GM21447 (cell line): ENCODE data around the gene VASH2.
"Not testable (repeated sequence)": the region's sequence is repeated elsewhere in the genome, so short reads cannot be mapped to it uniquely, and the experiment has no call there.

Experiments
- ATAC-seq: cut with Tn5 transposase; IDR thresholded peaks from one replicate; pipeline ENCODE4 v1.9.1; 2021; ENCODE audit not compliant: unreplicated experiment

VASH2 gene

DNA sequence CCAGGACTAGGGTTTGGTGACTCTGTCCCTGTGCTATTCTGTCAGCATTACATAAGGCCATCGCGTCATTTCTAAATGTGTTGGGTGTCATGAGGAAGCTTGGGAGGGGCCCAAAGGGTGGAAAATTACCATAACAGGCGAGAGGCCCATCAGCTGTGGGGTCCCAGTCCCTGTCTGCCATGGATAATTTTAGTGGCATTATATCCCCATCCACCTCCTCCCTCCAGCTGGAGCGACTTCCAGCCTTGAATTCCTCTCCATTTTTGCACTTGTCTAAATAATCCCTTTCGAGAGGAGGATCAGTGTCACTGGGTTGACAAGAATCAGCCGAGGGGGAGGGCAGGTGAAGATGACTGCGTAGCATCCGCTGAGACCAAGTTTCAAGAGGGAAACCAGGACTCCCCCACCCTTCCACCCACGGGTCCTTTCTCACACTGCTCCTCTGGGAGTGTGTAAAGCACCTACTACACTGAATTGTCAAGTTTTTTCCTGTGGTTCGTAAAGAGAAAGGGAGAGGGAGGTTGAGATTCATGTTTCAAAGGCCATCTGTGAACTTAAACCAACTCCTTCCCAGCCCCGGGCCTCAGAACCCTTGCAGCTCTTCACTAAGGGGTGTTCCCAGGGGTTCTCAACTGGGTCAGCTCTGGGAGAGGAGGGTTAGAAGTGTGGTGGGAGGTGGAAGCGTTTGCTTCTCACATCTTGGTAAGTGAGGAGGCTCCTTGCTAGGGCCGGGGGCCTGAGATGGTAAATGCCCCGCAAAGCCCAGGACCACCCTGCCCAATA, 29.2 kb downstream of the VASH2 start:
- ATAC-seq, result peak; percentile 74

DNA sequence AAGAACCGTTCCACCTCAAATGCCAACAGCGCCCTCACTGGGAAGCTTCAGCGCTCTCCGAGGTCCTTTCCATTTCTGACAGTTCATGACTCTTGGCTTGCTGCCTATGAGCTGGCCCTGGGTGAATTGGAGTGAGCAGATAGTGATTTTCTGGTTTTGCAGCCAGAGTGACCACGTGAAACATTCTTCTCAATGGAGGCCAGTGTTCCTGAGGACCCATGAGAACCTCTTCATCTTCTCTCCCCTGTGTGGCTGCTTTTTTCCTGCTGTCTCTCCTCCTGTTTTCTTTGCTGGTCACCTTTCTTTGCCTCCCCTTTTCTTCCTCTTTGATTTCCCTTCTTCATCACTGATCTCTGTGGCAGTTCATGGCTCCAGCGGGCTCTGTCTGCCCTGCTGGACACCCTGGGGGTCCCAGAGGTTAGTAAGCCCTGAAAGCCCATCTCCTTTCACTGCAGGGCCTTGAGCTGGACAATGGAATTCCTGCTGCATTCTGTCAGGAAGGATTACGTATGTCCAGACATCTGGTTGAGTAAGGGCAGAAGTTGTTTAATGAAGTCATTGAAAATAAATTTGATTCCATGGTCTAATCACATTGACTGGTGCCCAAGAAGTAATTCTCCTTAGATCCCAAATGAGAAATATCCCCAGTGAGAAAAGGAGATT, 29.9 kb downstream of the VASH2 start:
- ATAC-seq, result no peak

DNA sequence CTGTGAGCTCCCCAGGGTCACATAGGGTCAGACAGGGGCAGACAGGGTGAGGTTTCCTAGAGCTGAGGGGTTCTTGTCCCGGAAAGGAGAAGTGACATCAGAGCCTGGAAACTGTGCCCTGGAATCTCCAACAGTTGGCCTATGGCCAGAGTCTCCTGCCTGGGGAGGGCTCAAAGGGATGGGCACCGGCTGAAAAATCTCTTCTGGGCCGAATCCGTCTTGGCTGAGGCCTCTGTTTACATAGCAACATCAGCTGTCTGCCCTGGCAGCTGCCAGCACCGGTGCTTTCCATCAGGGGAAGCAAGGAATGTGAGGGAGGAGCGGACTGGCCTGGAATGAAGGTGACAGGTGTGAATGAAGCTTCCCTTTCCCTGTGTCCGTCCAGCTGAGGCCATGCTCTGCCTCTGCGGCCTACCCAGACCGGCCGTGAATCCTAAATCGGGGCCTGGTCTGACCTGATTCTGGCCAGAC, 30.7 kb downstream of the VASH2 start:
- ATAC-seq, result no peak

DNA sequence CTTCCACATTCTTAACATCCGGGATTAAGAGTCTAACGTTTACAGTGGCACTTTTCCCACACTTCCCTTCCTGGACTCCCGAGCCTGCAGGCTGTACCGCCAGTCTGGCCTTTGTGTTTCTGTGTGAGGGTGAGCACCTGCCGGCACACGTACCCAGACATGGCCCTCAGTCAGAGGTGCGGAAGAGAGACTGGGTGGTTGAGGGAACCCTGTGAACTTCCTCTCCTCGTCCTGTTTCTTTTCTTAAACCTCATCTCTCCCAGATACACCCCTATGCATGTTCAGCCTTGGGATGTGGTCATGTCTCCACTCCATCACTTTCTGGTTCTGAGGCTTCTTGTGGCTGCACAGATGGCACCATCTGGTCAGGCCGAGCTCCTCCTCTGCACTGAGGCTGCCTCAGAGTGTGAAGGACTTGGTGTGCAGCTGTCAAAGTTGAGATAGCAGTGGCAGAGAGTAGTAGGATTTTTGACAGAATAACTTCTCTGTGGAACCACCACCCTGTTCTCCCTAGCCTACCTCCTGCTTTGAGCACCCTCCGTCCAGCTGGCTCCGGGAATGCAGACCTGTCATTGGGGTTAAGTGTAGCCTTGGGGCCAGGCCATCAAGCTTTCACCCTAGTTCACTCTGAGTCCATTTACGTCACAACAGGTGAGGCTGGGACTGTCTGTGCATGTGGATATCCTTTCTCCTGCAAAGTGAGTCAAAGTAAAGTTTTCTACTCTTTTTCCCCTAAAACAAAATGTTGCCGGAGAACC, 31.4 kb downstream of the VASH2 start:
- ATAC-seq, result peak; percentile 62

DNA sequence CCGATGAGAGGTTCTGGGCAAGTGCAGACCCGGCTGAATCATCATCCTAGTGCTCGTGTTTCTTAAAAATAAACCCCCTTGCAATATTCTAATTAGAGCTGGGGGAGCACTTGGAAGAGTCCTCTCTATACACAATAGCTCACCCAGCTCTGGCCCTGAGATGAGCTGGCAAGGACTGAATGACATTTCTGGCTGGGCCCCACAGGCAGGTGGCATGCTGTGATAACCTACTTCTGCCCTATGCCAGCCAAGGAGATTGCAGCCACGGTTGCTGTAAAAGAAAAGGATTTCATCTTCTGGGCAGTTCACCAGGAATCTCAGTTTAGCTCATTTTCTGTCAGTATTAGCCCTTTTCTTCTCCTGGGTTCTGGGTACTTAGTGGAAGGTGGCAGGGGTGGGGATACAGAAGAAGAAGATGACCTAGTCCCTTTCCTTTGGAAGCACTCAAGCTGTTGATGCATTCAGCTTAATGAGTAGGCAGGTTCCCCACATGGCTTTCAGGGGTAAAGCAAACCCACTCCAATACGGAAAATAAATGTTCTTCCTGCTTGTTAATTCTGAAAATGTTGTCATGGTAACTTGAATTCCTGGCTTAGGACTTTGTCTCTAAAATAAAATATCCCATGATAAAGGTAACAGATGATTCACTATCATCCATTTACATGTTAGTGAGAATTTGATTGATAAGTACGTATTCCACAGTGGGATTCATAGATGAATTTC, 32.2 kb downstream of the VASH2 start:
- no peak for ATAC-seq

DNA sequence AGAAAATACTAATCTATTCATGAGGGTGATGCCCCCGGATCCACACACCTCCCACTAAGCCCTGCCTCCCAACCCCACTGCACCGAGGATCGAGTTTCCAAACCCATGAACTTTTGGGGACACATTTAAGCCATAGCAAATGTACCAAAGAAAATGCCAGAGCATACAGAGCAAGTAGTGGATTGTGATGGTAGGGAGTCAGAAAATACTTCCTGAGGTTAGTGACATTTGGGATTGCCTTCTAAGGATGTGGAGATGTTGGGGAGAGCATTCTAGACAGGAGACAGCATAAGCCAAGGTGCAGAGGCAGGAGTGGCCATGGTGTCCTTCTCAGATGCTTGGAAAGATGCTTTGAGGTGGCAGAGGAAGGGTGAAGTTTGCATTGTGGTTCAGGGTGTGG, 33.1 kb downstream of the VASH2 start:
- no peak for ATAC-seq

DNA sequence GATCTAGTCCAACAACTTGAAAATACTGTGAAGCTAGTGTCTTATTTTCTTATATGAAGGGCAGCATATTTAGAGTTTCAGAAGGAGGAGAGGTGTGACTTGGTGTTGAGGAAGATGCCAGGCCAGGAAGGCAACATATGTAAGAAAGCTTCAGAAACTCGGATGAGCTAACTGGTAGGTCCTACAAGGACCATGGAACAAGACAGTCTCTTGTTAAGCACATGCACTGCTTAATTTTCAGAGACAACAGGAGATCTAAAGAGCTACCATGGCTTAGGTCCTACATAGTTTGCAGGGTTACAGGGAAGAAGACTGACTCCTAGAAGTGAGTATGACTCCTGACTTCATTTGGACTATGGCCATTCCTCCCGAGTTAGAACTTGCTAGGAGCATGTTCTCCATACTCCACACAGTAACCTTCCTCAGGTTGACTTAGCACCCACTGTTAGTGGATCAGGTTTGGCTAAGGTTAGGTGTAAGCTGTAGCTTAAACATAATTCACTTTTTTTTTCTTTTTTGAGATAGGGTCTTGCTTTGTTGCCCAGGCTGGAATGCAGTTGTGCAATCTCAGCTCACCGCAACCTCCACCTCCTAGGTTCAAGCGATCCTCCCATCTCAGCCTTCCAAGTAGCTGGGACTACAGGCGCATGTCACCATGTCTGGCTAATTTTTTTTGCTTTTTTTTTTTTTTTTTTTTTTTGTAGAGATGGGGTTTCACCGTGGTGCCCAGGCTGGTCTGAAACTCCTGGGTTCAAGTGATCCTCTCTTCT, 34.4 kb downstream of the VASH2 start:
- no peak for ATAC-seq

DNA sequence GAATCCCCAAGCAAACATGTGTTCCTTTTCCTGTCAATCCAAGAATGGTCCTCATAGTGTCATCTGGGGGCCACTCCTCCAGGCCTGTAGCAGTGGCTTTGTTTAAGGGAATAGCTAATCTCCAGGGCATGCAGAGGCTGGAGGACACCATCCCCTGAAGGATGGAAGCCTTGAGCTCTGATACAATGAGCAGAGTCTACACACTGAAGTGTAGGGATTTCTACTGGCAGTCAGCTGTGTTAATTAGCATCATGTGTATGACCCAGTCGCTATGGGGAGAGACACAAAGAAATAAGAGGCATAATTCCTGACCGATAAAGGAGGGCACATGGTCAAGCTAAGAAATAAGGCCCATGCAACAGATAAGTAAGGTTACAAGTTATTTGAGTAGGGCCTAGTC, 36.2 kb downstream of the VASH2 start:
- no peak for ATAC-seq

DNA sequence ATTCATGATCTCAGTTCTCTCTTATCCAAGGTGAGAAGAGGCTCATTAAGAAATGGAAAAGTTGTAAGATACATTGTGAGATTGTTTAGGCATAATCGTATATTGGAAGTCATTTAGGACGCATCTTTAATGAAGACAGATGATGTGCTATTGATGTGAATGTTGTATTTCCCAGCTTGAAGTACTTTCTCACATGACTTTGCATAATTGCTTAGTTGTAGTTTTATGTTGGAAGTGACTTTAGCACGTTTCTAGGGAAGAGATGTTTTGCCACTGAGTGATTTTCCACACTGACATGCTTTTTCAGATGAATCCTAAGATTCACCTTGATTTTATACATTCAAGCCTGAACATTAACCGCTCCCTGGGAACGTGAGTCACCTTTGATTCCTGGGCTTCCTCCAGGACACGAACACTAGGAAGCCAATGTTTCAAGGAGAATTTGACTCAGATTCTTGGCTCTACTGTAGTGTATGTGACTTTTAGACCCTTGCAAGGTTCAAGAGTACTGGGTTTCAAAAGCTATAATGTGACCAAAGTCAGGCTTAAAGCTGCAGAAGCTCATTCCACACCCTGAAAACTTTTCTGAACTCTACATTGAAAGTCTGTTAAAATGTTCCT, 37.5 kb downstream of the VASH2 start:
- ATAC-seq, result no peak

DNA sequence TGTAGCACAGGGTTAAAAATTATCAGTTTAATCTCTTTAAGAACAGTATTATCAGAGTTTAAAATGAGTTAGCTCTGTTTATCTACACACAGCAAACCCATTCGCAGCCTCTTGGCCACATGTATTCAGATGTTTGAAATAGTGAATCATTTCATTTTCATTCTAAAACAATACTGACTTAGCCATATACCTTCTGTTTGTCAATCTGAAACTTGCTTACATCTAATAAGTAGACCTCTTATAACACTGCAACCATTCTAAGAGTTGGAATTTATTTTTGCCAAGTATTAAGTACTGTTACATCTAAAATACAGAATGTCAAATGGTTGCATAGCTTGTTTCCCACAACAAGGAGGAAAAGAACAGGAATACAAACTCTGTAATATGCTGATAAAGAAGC, 39.9 kb downstream of the VASH2 start:
- ATAC-seq, result no peak

DNA sequence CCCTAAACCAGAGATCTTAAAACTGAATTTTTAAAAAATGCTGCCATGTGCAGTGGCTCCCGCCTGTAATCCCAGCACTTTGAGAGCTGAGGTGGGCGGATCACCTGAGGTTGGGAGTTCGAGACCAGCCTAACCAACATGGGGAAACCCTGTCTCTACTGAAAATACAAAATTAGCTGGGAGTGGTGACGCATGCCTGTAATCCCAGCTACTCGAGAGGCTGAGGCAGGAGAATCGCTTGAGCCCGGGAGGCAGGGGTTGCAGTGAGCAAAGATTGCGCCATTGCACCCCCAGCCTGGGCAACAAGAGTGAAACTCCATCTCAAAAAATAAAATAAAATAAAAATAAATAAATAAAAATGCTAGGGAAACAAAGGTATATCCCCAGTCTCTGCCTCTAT, 43.6 kb downstream of the VASH2 start:
- ATAC-seq, result not testable (repeated sequence)

DNA sequence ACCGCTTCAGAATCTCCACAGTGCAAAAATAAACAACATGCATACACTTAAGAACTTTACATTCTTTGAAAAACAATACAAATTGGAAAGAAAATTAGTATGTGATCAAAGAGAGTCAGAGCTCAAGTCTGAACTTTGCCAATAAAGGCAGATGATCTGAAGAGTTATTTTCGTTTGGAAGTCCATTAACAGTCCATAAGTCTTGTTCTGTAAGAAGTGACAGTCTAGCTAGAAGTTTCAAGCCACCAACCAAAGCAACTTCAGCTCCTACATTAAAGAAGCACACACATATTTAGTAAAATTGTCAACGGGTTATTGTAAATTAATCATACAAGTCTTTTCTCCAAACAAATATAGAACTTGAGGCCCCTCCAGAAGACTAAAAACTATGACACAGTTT, 44.6 kb downstream of the VASH2 start:
- ATAC-seq, result no peak

DNA sequence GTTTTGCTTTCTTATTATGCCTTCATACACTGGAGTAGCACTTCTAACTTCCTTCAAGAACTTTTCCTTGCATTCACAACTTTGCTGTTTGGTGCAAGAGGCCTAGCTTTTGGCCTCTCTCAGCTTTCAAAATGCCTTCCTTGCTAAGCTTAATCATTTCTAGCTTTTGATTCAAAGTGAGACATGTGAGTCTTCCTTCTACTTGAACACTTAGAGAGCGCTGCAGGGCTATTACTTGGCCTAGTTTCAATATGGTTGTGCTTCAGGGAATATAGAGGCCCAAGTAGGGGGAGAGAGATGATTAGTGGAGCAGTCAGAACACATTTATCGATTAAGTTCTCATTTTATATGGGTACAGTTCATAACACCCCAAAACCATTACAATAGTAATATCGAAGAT, 52.9 kb downstream of the VASH2 start:
- peak; percentile 77 for ATAC-seq

DNA sequence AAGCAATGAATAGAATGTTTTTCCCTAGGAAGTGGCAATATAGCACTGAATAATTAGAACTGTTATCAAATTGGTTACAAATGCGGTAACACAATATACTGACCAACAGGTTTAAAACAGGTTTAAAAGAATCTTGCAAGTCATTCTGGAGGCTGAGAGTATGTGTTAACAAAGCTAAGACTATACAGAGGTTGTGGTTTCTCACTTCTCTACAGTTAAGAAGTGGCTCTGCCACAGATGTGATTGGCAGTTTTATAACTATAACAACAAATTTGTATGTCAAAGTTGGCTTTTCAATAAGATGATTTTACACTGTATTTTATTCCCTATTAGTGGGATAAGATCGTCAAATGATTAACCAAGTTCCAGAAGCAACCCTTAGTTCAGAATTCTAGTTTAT, 58.2 kb downstream of the VASH2 start:
- ATAC-seq, result peak; percentile 91

DNA sequence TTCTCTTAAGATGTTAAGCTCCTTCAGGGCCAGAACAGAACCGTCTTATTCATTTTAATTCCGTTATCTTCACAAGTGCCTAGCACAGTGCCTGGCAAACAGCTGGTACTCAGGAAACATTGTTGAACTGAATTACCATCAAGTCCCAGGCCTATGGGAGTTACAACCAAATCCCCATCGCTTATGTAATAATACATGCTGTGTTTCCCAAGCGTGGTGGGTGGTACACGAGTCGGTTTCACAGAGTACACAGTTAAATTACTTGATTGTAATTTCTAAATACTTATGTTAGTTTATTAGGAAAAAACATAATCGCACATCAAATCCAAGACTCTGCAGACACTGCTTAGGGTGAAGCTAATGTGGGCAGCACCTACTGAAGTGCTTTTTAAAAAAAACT, 64.3 kb downstream of the VASH2 start:
- no peak for ATAC-seq

DNA sequence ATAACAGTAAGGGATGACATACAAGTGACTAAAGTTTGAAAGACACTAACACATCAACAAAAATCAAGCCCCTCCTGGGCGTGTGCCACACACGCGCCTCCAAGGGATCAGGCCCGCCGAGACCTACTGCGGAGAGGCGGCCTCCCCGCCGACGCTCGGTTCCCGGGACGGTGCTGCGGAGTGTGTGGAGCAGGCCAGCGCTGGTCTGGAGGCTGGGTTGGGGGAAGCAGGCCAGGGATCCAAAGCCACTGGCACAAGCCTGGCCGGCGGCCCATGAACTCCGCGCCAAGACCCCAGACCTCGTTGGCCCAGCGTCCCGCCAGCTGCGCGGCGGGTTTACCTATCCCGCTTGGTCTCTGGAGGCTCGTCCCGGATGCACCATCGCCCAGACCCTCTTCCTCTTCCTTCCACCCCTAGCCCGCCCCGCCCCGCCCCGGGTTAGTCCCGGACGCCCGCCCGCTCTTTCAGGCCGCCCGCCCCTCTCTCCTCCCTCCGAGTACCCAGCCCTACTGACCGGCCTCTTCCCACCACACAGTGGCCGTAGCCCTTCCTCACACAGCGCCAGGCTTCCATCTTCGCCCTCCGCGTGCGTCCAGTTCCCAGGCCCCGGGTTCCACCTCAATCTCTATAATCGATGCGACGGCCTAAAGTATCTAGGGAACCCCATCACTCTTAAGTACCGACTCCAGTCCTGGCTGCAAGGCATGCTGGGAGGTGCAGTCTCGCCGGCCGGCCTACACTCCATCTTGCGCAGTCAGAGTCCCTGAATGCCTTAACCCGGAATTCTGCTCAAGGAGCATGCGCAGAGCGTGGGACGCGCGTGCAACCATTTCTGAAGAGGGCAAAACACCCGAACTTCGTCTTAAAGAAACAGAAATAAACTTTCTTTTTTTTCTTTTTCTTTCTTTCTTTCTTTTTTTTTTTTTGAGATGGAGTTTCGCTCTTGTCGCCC, 65.0 kb downstream of the VASH2 start, which contains the start of gene ANGEL2:
ANGEL2 (minus strand) TSS at position 769 of the 952 bp plus-strand sequence; CDS start at position 573, 196 bp downstream.
- ATAC-seq, result peak; percentile 94

DNA sequence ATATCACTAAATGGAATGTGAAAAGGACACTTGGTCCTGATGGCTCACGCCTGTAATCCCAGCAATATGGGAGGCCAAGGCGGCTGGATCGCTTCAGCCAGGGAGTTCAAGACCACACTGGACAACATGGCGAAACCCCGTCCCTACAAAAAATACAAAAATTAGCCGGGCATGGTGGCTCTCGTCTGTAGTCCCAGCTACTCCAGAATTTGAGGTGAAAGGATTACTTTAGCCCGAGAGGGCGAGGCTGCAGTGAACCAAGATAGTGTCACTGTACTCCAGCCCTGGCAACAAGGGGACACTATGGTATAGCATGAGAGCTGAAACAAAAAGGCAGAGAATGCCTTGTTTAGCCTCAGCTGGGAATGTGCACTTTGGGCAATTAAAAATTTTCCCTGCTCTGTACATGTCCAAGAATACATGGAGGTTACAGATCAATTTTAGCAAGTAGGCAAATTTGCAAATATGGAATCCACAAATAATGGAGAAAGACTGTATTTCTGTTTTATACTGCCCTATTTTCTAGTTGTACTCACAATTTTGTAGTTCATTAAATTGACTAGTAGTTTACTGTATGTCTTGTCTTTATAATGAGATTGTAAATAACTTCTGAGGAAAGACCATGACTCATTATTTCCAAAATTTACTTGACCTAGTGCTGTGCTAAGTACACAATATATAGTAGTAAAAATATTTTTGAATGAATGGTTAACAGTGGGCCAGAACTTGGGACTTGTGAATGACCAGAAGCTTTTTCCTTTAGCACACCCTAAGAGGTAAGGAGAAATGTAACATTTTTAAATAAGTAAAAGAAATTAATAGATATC, 67.3 kb downstream of the VASH2 start:
- no peak for ATAC-seq

DNA sequence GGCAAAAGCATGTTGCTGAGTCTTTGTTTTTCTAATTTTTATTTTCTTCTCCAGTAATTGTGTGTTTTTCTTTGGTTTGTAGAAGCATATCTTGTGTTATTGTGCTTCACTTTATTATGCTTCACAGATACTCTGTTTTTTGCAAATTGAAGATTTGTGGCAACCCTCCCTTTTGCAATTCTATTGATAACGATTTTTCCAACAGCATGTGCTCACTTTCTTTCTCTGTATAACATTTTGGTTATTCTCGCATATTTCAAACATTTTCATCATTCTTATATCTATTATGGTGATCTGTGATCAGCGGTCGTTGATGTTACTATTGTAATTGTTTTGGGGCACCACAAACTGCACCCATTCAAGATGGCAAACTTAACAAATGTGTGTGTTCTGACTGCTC, 69.1 kb downstream of the VASH2 start:
- ATAC-seq, result no peak
